ENCODE data around the gene LRRC52.

The LRRC52 gene

GRCh38 chr1:165539306-165539705 lies 4.5 kb upstream of the LRRC52 start:
- no peak for DNase-seq

GRCh38 chr1:165539908-165540307 lies 3.9 kb upstream of the LRRC52 start:
- no peak for DNase-seq

GRCh38 chr1:165542015-165542631 lies 1.7 kb upstream of the LRRC52 start:
- no peak for DNase-seq

- DNase-seq, result no peak
These were observed 1.2 kb upstream of the LRRC52 start for GRCh38 chr1:165542647-165543046.

GRCh38 chr1:165544996-165545395 lies 1.2 kb downstream of the LRRC52 start:
- DNase-seq, result no peak

- no peak for DNase-seq
These were observed 2.2 kb downstream of the LRRC52 start for GRCh38 chr1:165545974-165546373.

- DNase-seq, result no peak
These were observed 6.2 kb downstream of the LRRC52 start for GRCh38 chr1:165549973-165550372.

- DNase-seq, result no peak
These were observed 7.7 kb downstream of the LRRC52 start for GRCh38 chr1:165551469-165551868.

GRCh38 chr1:165560883-165561656 lies 17.3 kb downstream of the LRRC52 start:
- no peak for DNase-seq

GRCh38 chr1:165562571-165562970 lies 18.8 kb downstream of the LRRC52 start:
- DNase-seq, result no peak

- no peak for DNase-seq
These were observed 19.8 kb downstream of the LRRC52 start for GRCh38 chr1:165563551-165563950.

GRCh38 chr1:165564561-165564960 lies 20.8 kb downstream of the LRRC52 start:
- DNase-seq, result no peak

GRCh38 chr1:165565751-165566490 lies 22.1 kb downstream of the LRRC52 start:
- no peak for DNase-seq

- no peak for DNase-seq
These were observed 26.3 kb downstream of the LRRC52 start for GRCh38 chr1:165570078-165570477.

GRCh38 chr1:165573787-165574186 lies 30.0 kb downstream of the LRRC52 start:
- no peak for DNase-seq

- no peak for DNase-seq
These were observed 30.5 kb downstream of the LRRC52 start for GRCh38 chr1:165574295-165574694.

GRCh38 chr1:165575468-165576099 lies 31.8 kb downstream of the LRRC52 start:
- DNase-seq, result no peak

- DNase-seq, result no peak
These were observed 32.7 kb downstream of the LRRC52 start for GRCh38 chr1:165576536-165576935.

GRCh38 chr1:165577707-165578106 lies 33.9 kb downstream of the LRRC52 start:
- no peak for DNase-seq

GRCh38 chr1:165580931-165581871 lies 37.4 kb downstream of the LRRC52 start:
- DNase-seq, result no peak

GRCh38 chr1:165581926-165582325 lies 38.1 kb downstream of the LRRC52 start:
- DNase-seq, result no peak

GRCh38 chr1:165586398-165586797 lies 42.6 kb downstream of the LRRC52 start:
- no peak for DNase-seq
